CD4-positive, alpha-beta T cell treated with Interleukin-10 for 1 hour (primary cell): ENCODE data around the gene NAALADL2.
"Not testable (repeated sequence)": the region's sequence is repeated elsewhere in the genome, so short reads cannot be mapped to it uniquely, and the experiment has no call there.

Experiments used
- DNase-seq: peaks from one replicate; pipeline ENCODE4 v3.0.0-alpha.2; 2020

Gene NAALADL2

GRCh38 chr3:175077216-175077615 is 218.1 kb downstream of the NAALADL2 start:
- no peak for DNase-seq

GRCh38 chr3:175082631-175083030 is 223.5 kb downstream of the NAALADL2 start:
- no peak for DNase-seq

DNA sequence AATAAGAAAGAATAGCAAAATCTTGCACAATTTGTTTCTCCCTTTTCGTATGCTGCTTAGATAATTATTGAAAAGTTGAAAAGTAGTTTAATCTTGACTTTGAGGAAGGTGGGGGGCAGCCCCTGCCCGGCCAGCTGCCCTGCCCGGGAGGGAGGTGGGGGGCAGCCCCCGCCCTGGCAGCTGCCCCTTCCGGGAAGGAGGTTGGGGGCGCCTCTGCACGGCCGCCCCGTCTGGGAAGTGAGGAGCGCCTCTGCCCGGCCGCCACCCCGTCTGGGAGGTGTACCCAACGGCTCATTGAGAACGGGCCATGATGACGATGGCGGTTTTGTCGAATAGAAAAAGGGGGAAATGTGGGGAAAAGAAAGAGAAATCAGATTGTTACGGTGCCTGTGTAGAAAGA is 228.0 kb downstream of the NAALADL2 start:
- not testable (repeated sequence) for DNase-seq

DNA sequence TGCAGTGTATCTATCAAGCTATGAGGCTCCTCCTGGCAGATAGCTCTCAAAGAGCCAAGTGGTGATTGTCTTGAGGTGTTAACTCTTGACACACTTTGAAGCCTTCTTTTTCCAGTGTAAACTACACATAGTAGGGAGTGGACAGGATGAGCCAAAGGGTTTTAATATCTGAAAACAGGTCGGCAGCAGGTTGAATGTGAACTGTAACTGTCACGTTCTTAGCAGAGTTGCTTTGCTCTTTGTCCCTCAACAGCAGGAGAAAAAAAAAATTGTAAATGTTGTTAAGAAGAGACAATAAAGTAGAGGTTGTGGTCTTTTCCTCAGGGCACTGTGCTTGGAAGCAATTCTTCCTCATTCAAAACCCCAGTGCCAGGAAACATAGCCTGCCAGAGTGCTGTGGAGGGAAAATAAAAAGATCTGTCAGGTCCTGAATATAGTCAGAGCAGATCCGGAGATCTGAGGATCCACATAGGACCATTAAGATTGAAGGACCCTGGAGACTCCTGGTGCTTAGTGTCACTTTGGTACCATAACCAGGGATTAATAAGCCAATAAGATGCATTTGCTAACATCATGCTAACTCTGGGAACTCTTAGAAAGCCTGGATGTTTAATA is 229.7 kb downstream of the NAALADL2 start:
- no peak for DNase-seq

DNA sequence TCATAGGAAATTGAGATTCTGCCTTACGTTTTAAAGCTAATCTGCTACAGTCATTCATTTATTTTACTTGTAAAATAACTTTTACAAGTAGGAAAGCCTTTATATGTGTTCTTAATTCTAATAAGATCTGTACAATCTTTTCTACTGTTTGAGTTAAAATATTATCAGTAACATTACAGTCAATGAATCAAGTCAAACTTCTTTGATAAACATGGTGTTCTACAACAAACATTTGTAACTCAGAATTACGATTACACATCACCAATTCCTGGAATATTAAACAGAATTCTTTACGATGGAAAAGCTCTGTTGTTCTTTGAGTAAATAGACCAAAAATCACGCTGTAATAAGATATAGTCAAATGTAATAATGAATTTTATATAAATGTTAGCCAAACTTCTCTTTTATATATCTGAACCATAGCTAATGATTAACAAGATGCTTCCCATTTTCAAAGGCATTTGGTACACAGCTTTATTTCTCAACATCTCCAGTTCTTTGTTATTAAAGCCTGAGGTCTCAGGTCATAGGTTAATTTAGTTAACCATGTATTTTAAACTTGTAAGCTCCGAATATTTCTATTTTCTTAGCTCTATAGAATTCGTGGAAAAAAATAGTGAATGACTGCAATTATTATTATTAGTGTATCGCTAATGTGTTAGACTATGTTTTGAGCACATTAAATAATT is 232.4 kb downstream of the NAALADL2 start:
- DNase-seq: no peak

DNA sequence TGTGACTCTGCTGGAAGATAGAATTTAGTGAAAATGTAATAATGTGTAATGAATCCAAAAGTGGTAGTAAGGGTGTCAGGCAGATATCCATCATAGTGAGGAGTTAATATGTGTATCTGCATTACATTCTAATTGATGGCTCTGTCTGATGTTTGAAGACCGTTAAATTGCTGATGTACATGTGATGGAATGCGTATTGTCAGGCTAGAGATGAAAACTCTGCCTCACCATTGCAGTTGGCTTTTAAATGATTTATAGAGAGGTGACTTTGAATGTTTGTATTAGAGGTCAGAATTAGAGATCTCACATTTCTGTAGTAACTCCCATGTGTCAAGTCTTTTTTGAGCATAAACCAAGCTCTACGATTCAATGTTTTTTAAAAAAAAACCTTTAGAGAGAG is 234.6 kb downstream of the NAALADL2 start:
- DNase-seq: no peak

DNA sequence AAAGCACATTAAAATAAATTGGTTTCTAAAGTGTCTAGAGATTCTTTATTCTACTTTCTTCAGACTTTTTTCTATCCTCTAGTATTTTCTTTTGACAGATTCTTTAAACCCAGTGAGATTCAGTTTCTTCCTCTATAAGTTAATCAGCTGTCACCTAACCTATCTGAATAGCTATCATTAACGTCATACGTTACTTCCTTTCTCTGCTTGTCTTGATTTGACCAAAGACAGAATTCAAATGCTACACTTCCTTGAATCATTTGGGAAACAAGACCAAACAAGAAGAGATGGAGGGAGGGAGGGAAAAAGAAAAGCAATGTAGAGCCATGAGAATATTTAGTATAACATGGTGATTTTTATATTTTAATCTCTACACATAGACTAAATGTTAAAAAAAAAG is 235.2 kb downstream of the NAALADL2 start:
- DNase-seq: no peak

DNA sequence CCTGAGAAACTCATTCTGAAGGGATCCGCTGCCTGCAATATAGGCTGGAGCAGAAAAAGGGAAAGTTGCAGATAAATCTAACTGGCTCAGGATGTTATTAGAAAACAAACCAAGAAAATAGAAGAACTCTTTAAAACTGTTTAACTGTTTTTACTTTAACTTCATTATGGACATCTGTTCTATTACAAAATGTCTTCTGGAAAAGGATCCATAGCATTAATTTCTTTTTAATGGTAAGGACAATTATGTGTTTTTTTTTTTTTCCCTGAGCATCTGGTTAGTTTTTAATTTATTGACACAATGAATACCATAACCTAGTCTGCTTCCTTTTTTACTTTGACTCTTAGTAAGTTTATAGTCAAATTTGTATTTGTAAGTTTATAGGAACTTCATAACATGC is 239.5 kb downstream of the NAALADL2 start:
- DNase-seq: no peak

- DNase-seq: no peak
Observed at GRCh38 chr3:175102161-175102560, 243.0 kb downstream of the NAALADL2 start.

- DNase-seq: no peak
Observed at GRCh38 chr3:175103298-175103697, 244.2 kb downstream of the NAALADL2 start.

GRCh38 chr3:175105066-175105465 is 245.9 kb downstream of the NAALADL2 start:
- no peak for DNase-seq

DNA sequence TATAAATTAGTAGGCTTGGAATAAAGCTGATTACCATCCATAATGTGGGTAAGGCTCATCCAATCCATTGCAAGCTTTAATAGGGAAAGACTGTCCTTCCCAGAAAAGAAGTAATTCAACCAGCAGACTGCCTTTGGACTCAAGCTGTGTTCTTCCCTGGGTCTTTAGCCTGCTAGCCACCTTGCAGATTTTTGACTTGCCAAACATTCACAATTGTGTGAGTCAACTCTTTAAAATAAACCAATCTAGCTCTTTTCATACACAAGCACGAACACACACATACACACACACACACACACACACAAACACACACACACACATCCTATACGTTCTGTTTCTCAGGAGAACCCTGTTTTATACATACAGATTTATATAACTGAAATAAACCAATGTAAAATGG is 248.1 kb downstream of the NAALADL2 start:
- DNase-seq: no peak

- DNase-seq: no peak
Observed at GRCh38 chr3:175107995-175108394, 248.9 kb downstream of the NAALADL2 start.

DNA sequence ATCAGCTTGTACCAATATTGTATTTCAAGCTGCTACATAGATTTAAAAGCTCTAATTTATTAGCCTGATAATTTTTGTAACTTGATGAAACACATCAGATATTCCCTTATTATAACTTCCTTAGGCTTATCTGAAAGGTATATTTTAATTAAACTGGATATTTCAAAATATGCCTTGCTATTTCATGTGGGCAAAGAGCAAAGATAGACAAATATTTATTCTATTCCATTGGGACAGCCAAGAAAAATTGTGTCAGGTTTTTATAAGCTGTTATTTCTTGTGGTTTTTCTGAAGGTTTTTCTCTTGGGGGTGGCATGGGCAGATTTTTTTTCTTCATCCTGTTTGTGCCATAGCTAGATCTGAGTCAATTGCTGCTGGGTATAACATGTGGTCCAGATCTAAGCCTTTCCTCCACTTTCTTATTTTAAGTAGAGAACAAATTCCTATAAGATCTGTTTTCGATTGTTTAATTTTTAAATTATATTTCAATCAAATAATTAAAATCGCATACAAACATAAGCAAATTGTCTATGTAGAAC is 249.5 kb downstream of the NAALADL2 start:
- no peak for DNase-seq

DNA sequence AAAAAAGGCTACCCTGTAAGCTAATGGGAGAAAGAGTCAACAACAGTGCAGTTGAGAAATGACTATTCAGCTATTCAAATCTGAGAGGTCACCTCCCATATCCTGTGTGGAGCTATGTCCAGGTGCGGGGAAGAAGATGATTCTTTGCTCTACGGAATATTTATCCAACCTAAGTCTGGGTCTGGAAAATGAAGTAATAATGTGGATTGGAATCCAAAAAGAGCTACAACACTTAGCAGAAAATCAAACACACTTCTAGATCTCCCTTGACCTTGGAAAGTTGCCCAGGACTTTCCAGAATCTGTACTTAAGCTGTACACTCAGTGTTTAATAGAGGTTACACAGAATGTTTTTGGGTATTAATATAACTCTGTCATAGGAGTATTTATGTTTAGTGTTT is 251.9 kb downstream of the NAALADL2 start:
- DNase-seq: no peak

- no peak for DNase-seq
Observed at GRCh38 chr3:175118382-175118941, 259.3 kb downstream of the NAALADL2 start.

DNA sequence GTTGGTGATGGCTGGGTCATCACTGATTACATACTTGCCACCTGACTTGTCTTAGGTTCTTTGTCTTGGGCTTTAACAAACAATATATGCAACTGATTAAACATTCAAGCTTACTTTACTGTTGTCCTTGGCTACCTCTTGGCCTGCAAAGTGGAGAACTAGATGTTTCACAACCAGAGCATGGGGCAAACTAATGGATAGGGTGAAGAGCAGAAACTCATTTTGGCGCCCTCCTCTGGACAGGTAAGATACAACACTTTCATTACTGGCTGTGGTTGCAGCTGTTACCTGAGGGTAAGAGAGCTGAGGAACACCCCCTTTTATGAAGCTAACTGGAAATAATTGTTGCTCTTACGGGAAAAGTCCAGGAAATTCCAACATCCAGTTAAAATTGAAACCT is 262.1 kb downstream of the NAALADL2 start:
- no peak for DNase-seq

DNA sequence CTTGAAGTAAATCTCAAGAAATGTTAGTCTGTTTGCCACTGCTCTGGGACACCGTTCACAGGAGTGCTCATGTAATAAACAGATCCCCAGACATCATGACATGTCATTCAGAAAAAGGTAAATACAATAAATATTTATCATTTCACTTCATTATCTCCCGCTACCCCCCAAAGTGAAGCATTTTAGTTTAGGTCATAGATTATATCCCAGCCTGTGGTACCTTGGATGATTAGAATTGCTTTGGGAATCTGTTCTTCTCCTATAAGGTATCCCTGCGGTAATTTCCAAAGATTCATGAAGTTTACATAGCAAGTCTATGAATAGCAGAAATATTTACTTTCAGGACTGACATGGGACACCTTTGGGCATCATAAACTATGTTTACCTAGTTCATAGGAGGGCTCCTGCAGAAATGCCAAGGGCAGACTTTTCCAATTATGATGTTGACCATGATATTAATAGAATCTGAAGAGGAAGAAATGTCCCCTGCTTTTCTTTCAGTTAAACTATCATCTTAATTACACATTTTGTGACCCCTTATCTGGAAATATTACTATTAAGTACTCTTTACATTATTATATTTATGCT is 268.0 kb downstream of the NAALADL2 start:
- no peak for DNase-seq

GRCh38 chr3:175129126-175129525 is 270.0 kb downstream of the NAALADL2 start:
- DNase-seq: no peak

DNA sequence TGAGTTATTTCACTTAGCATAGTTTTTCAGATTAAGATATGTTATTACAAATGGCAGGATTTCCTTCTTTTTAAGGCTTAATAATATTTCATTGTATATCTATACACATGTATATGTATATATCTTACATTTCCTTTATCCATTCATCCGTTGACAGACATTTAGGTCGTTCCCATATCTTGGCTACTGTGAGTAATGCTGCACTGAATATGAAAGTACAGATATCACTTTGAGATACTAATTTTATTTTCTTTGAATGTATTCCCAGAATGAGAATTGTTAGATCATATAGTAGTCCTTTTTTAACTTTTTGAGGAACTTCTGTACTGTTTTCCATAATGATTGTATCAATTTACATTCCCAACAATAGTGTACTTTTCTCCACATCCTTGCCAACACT is 270.4 kb downstream of the NAALADL2 start:
- DNase-seq: no peak

- not testable (repeated sequence) for DNase-seq
Observed at GRCh38 chr3:175131866-175132265, 272.7 kb downstream of the NAALADL2 start.

- DNase-seq: not testable (repeated sequence)
Observed at GRCh38 chr3:175132706-175133105, 273.6 kb downstream of the NAALADL2 start.

DNA sequence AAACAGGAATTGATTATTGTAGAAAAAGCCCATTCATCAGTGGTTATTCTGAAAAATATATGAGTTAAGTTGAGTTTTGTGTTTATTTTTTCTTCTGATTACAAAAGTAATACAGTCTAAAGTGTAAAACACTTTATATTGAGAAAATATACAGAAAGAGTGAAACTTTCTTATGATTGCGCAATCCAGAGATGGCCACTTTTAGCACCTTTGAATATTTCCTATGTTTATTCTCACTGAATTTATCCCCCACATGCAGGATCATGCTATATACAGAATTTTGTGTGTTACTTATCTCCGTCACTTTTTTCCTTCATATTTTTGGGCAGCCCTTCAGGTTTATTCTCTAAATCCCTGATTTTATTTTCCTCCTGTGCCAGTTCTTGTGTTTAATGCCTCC is 285.2 kb downstream of the NAALADL2 start:
- DNase-seq: no peak

DNA sequence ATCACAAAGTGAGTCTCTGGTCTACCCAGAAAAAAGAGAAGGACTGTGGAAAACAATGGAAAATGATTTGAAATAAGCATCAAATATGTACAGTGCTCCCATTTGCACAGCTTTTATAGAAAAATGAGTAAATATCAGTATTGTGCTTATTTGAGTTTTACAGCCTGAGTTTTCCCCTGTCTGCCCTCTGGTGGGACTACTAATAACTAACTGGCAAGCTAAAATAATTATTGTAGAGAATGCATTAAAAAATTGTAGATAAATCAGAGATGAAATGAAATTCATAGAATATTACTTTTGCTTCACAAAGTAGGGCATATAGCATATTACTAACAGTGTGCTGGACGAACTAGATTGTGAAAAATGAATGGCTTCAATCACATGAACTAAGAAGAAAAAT is 287.1 kb downstream of the NAALADL2 start:
- no peak for DNase-seq
